Measurements from ENCODE around the gene FAM131A. TPM values are rescaled to one million over a fixed set of nuclear protein-coding genes. Genes with fewer than 3 reads are reported as not detected.

FAM131A gene
- total RNA-seq, 1 donor from 2014 or later = 51.4 TPM

DNA sequence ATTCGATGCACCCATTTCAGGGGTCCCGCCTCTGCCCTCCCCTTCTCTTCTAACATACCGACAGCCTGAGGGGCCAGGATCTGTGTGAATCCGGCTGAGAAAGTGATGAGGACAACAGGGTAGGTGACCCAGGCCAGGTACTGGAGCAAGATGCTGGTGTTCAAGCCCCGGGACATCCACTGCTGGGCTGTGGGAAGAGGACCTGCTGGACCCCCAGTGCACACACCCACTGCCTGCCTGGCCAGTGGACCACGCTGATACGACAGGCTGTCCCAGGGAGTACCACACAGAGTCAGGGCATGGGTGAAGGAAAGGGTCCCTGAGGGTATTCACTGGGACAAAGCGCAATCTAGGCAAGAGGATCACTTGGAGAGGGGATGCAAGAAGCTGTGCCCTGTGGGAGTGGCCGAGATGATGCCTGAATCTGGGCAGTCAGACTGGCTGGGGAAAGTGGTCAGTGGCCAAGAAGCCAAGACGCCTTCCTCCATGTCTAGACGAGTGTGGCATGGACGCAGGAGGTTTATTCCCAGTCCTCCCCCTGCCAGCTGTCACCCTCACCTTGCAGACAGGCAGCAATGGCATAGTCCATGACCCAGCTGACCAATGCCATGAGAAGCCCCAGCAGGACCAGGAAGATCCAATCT lies 20.8 kb downstream of the FAM131A start:
- TF ChIP-seq, protein P1, sequence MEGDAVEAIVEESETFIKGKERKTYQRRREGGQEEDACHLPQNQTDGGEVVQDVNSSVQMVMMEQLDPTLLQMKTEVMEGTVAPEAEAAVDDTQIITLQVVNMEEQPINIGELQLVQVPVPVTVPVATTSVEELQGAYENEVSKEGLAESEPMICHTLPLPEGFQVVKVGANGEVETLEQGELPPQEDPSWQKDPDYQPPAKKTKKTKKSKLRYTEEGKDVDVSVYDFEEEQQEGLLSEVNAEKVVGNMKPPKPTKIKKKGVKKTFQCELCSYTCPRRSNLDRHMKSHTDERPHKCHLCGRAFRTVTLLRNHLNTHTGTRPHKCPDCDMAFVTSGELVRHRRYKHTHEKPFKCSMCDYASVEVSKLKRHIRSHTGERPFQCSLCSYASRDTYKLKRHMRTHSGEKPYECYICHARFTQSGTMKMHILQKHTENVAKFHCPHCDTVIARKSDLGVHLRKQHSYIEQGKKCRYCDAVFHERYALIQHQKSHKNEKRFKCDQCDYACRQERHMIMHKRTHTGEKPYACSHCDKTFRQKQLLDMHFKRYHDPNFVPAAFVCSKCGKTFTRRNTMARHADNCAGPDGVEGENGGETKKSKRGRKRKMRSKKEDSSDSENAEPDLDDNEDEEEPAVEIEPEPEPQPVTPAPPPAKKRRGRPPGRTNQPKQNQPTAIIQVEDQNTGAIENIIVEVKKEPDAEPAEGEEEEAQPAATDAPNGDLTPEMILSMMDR (IDR thresholded peaks at IDR 0.05; ENCODE audit: partially characterized antibody, unreplicated experiment) = no peak
- Mint-ChIP-seq H3K27ac (ENCODE audit: unreplicated experiment) (no peak overlapping the region), H3K9me3 (ENCODE audit: unreplicated experiment) (peaks cover 8% of the 10 kb centered on the region), H3K36me3 (ENCODE audit: unreplicated experiment) (no peaks in the 10 kb centered on the region), H3K27me3 (ENCODE audit: unreplicated experiment) (peaks cover 17% of the 10 kb centered on the region), H3K4me3 (ENCODE audit: unreplicated experiment) (no peak overlapping the region), H3K4me1 (ENCODE audit: low read depth, unreplicated experiment) (no peaks in the 10 kb centered on the region)
- DNase-seq = no peak

DNA sequence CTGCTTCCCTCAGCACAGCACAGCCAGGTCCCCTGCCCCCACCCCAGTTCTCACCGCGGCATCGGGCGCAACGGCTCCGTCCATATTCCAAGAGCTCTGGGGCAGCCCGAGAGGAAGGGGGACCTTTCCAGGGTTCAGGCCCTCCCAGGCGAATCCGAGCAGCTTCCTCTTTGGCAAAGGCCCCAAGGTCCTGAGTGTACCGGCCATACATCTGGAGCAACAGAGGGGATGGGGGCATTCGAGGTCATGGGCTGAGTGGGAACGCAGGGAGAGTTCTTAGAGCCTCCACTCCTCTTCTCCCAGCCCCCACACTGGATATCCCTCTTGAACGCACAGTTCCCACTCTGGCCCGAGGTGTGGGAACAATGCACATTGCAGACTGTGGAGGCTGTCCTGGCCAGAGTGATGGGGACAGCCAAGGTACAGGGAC lies 21.5 kb downstream of the FAM131A start:
- peaks cover 13% of the 10 kb centered on the region for H3K9me3 Mint-ChIP-seq (ENCODE audit: unreplicated experiment)
- peaks cover 17% of the 10 kb centered on the region for H3K27me3 Mint-ChIP-seq (ENCODE audit: unreplicated experiment)

DNA sequence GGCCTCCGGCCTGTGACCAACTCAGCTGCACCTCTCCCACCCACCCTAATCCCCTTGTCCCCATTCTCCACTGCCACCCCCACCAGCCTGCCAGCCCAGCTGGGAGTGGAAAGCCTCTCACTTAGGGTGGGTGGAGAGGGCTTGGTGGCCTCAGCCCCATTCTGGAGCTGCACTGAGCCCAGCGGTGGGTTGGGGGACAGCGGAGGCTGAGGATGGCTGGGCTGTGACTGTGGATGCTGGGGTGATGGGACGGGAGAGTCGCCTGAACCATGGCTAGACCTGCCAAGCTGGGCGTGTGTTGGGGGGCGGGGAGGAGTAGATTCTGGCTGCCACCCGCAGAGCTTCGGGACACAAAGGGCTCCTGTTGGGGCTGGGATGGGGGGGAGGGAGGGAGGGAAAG lies 22.2 kb downstream of the FAM131A start:
- peaks cover 13% of the 10 kb centered on the region for H3K9me3 Mint-ChIP-seq (ENCODE audit: unreplicated experiment)
- peaks cover 18% of the 10 kb centered on the region for H3K27me3 Mint-ChIP-seq (ENCODE audit: unreplicated experiment)
- no peaks in the 10 kb centered on the region for H3K4me1 Mint-ChIP-seq (ENCODE audit: low read depth, unreplicated experiment)
- no peak overlapping the region for H3K4me3 Mint-ChIP-seq (ENCODE audit: unreplicated experiment)
- no peaks in the 10 kb centered on the region for H3K36me3 Mint-ChIP-seq (ENCODE audit: unreplicated experiment)
- no peak for DNase-seq
- TF ChIP-seq, protein P1 (IDR thresholded peaks at IDR 0.05; ENCODE audit: partially characterized antibody, unreplicated experiment) = no peak
- H3K27ac Mint-ChIP-seq (ENCODE audit: unreplicated experiment) = no peak overlapping the region

More for the DNA sequence above, 21.5 kb downstream of the FAM131A start:
- H3K4me1 Mint-ChIP-seq (ENCODE audit: low read depth, unreplicated experiment) = no peaks in the 10 kb centered on the region
- TF ChIP-seq, protein P1 (IDR thresholded peaks at IDR 0.05; ENCODE audit: partially characterized antibody, unreplicated experiment) = no peak
- no peak overlapping the region for H3K4me3 Mint-ChIP-seq (ENCODE audit: unreplicated experiment)
- no peak for DNase-seq
- H3K27ac Mint-ChIP-seq (ENCODE audit: unreplicated experiment) = no peak overlapping the region
- no peaks in the 10 kb centered on the region for H3K36me3 Mint-ChIP-seq (ENCODE audit: unreplicated experiment)

DNA sequence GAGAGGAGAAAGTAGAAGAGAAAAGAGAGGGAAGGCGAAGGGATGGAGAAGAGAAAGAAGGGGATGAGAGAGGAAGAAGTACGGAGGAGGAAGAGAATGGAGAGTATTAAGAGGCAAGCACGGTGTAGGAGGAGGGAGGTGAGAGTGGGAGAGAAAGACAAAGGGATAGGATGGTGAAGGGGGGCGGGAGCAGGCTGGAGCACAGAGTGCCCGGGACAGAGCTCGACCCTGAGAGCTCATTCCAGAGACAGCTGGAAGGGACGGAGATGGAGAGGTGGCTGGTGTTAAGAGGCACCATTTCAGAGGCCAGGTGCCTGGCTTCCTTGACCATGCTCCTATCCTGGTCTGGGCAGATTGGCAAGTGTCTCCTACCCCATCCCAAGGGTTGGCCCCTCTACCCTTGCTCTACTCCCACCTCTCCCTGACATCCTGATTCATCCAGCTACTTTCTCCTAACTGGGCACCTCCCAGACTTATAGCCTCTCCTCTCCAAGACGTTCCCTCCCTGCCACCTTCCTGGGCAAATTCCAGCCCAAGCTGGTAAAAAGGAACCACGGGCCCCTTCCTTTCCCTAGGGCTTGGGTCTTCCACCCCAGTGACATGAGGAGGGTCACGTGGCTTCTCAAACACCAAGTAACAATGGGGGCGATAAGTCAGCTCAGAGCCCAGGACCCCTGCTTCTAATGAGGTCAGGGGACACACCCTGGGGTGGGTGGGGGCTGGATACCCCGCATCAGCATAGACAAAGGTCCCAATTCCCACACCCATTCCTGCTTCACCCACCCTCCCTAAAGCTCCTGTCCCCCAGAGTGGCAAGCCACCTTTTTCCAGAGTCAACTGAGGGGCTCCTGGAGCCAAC lies 22.9 kb downstream of the FAM131A start:
- H3K27ac Mint-ChIP-seq (ENCODE audit: unreplicated experiment) = peak overlapping the region; percentile 64
- TF ChIP-seq, protein P1 (IDR thresholded peaks at IDR 0.05; ENCODE audit: partially characterized antibody, unreplicated experiment) = no peak
- peaks cover 13% of the 10 kb centered on the region for H3K9me3 Mint-ChIP-seq (ENCODE audit: unreplicated experiment)
- peak overlapping the region; percentile 86 for H3K4me3 Mint-ChIP-seq (ENCODE audit: unreplicated experiment)
- H3K4me1 Mint-ChIP-seq (ENCODE audit: low read depth, unreplicated experiment) = no peaks in the 10 kb centered on the region
- H3K27me3 Mint-ChIP-seq (ENCODE audit: unreplicated experiment) = peaks cover 18% of the 10 kb centered on the region
- H3K36me3 Mint-ChIP-seq (ENCODE audit: unreplicated experiment) = no peaks in the 10 kb centered on the region
- no peak for DNase-seq

All from glutamatergic neuron (in vitro differentiated cells).